HL-60/S4 treated with phorbol 12-myristate 13-acetate at 8.2 ng/mL for 4 days and 3 days (cell line): Measurements from ENCODE around the gene BPHL.
"Not testable (repeated sequence)": the region's sequence is repeated elsewhere in the genome, so short reads cannot be mapped to it uniquely, and the experiment has no call there.

Source experiments
- in situ Hi-C: fragments of 300-500 bp; cut with MboI; formaldehyde crosslinking; loops from 2 replicates; pipeline ENCODE4 v1.15.0; 2022; ENCODE audit warnings: low sequenced_read_pairs

BPHL gene

DNA sequence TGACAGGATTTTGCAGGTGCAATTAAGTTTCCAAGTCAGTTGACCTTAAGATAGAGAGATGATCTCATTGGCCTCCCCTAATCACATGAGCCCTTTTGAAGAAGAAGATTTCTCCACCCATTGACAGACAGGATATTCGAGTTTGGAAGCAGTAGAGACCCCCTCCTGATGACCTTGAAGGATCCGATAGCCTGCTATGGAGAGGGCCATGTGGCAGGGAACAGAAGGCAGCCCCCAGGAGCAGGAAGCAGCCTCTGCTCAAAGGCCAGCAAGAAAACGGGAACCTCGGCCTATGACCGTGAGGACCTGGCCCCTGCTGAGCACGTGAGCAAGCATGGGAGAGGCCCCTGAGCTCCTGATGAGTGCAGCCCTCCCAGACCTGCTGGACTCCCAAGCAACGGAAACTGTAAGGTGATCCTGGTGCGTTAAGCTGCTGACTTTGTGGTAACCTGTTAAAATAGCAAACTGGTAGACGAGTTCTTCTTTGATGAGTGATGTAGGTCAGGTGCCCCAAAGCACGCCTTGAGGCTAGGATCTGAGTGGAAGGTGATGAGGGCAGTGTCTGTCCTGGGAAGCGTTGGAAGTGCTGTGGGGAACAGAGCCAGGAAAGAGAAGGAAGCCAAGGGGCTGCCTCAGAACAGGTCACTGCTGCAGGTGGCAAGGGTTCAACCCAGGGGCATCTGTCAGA, 57.3 kb downstream of the BPHL start:
- in situ Hi-C loops, result no loop called here

DNA sequence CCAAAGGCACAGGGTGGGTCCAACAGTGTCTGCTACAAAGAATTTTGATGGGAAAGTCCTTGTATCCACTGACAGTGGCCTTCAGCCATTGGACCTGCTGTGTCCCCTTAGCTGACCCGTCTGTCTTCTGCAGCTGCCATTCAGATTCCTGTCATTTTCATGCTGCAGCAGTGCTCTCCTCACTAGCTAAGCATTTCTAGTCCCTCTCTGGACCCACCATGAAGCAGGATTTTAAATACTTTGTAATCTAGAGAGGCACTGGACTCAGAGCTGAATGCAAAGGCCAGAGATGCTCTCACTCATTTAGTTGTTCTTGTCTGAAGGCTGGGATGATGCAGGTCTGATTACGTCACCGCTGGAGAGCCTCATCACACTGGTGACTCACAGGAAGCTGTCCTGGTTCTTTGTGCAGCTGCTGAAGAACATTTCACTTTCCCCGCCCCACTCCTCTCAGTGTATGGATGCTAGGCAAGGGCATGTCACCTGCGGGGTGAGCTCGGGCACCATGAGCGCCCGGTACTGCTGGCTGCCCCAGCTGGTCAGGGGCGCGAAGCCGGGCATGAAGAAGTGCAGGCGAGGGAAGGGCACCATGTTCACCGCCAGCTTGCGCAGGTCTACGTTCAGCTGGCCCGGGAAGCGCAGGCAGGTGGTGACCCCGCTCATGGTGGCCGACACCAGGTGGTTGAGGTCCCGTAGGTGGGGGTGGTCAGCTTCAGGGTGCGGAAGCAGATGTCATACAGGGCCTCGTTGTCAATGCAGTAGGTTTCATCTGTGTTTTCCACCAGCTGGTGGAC, 58.2 kb downstream of the BPHL start:
- in situ Hi-C loops, result no loop called here

DNA sequence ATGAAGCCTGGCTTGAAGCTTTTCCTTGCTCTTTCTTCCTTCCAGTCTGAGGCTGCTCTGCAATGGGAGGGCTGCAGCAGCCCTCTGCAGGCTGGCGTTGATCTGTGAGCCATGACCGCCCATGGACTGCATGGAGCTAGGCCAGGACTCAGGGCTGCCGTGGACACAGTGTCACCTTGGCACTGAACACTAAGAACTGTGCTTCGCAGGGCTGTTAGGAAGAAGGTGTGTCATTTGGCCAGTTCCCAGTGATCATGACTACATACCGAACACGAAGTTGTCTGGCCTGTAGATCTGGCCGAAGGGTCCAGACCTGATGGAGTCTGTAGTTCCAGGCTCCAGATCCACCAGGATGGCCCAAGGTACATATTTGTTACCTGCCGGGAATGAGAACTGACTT, 60.2 kb downstream of the BPHL start:
- in situ Hi-C loops, result not testable (repeated sequence)

DNA sequence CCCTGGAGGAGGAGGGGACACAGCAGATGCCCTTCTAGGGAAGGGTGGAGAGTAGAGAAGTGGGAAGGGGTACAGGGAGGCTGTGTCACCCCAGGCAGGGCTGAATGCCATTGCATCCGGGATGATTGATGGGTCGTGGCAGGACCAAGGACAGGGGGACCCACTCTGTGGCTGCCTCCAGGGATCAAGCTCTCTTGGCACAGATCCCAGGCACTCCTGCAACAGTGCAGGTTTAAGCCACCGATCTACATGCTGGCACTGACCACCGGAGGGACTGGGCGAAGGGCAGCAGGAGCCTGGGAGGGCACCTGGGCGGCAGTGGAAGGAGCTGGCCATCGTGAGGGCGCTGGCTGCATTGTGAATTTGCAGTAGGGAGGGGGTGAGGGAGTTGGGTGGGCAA, 61.4 kb downstream of the BPHL start:
- in situ Hi-C loops, result not testable (repeated sequence)

DNA sequence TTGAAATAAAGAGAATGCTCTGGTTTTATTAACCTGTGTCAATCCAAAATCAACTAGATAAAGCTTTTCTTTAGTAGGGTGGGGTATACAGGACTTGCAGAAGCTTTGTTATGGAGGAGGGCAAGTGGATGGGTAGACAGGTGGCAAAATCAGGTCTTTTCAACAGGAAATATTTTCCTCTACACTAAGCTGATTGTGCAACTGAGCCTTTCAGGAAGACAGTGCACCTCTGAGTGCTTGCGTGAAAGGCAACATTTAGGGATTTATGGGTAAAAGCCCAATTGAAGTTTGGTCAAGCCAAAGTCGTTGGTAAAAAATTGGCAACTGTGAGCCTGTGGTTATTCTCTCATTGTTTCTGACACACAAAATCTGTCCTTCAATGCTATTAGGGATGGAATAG, 62.6 kb downstream of the BPHL start:
- in situ Hi-C loops, result no loop called here

DNA sequence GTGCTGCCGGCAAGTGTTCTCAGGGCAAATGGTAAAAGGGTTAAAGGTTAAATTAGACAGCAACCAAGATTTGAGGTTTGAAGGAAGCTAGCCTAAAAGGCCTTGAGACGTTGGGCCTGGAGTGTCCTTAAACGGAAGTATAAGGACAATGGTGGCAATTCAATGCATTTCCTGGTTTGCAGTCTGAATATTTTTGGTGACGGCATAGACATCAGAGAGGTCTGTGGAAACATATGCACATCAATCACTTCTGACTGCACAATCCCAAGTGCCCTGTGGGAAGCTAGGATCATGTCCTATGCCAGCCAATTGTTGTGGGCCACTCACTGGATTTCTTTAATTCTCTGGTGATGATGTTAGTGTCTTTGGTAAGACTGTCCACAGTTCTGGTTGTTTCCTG, 64.6 kb downstream of the BPHL start:
- in situ Hi-C loops, result no loop called here

DNA sequence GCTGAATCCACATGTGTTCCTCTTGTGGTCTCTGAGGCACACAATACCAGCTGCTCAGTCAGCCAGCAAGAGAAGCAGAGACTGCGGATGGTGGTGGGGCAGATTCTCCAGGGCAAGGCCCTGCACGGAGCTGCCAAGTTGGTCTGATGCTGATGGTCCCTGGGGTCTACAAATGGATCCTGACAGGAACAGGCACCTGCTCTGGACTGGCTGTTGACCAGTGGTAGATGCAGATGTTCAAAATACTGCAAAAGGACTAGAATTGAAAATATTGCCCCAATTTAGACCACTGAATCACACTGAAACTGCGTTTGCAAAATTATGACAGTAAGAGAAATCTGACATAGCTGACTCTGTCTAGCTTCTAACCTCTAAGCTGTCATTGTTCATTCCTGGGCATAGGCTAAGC, 68.5 kb downstream of the BPHL start:
- in situ Hi-C loops, result no loop called here

DNA sequence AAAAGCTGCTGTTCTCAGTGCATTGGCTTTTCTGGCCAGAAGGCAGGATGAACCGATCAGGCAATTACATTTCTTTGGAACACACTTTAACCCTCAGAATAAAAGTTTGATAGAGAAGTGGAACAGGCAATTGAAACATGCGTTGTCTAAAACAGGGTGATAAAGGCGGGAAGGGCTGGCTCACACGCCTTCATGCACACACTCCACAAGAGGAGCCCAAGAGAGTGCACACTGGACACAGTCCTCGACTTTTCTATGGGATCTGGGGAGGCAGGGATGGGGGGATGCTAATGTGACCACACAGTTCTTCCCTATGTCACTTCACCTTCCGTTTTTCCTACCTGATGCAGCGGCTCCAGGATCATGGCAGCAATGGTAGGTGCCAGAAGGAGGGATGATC, 69.8 kb downstream of the BPHL start:
- in situ Hi-C loops, result no loop called here

DNA sequence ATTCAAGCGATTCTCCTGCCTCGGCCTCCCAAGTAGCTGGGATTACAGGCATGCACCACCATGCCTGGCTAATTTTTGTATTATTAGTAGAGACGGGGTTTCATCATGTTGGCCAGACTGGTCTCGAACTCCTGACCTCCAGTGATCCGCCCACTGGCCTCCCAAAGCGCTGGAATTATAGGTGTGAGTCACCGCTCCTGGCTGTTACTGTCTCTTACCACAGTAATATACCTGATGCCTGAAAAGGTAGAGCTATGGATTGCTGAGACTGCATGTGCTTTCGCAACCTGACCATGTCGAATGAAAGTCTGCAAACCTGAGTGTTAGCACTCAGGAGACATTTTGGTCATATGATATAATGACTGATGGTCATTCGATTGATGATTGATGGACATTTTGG, 70.7 kb downstream of the BPHL start:
- in situ Hi-C loops, result not testable (repeated sequence)

DNA sequence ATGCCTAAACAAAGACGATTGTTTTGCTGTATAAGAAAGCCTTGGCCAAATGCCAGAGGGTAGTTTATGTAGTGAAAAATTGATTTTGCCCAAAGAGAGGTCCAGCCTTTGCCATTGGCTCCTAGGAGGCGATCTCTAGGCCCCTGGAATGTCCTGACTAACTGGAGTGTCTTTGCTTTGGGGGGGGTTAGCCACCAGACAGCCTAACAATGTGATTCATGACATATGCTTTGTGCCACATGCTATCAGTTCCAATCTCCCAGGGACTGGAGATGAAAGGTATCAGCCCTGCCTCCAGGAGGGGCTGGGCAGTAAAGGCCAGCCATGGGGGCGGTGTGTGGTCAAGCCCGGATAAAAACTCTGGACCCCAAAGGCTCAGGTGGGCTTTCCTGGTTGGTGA, 71.5 kb downstream of the BPHL start:
- in situ Hi-C loops, result no loop called here

DNA sequence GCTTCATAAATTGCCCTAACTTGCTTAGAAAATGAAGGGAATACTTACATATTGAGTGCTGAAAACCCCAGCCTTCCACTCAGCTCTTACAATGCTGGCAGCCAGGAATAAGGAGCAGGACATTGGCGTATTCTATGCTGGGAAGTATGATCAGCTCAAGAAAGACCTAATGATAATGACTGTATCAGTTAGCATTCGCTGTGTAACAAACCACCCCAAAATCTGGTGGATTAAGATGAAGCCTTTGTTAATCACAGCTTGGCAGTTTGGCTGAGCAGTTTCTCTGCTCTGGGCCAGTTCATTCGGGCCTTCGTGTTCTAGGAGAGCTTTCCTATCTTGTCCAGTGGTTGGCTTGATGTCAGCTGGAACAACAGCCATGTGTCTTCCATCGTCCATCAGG, 72.3 kb downstream of the BPHL start:
- in situ Hi-C loops, result no loop called here

DNA sequence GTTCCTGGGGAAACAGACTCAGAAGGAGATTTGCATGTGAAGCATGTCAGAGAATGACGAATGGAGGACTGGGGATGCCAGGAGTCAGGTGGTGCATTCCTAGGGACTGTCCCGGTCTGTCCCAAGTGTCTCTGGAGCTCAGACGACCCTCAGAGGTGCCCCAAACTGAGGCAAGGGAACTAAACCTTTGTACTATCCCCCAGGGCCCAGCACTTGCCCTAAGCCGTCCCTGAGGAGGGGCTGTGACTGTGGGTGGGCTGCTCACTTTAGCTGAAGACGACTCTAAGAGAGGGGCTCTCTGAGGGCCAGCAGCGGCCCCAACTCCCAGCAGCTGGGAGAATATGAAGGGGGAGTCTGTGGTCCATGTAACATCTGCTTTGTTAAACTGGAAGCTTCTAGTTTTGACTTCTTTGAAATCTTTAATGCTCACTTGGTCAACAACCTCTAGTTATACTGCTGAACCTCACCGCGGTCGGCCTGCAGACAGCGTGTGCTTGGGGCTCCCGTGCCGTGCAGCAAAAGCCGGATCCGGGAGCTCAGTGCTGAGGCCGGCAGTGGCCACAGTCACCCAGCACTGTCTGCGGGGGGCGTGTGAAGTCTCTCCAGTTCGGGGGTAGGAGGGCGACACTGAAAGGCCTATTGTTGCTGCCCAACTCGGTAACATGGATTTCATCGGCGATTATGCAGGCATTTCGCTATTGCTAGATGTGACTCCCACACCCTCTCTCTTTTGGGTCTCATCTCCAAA, 74.8 kb downstream of the BPHL start:
- in situ Hi-C loops, result no loop called here

DNA sequence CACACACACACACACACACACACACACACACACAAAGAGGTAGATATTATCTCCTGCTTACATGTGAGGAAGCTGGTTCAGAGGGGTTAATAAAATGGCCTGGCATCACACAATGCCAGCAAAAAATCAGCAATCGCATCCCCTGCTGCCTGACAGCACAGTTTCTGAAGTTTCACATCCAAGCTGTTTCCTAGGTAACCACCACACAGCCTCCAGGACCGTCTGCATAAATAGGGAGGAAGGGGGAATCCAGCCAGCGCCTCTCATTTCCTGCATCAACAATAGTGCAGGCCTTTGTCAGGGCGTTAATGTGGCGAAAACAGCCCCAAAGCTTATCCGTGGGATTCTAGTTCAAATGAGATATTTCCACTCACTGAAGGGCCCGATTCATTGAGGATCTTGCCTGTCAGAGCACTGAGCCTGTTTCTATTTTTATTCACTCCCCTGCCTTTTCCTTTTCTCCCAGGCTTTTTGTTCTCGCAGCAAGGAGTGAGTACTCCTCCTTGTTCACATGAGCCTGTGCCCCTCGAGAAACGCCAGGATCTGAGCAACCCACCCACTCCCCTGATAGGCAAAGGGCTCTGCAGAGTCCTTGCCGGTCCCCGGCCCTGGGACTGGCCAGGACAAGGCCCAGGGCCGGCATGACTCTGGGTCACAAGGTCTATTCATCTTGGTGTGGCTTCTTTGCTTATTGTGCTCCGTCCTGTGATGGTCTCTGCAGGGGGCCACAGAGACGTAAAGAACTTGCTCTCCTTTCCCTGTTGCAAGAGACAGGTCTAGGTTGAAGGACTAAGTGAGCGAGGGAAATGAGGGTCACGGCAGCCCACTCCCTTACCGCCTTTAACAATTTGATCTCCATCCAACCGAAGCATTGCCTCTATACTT, 76.3 kb downstream of the BPHL start:
- in situ Hi-C loops, result no loop called here

DNA sequence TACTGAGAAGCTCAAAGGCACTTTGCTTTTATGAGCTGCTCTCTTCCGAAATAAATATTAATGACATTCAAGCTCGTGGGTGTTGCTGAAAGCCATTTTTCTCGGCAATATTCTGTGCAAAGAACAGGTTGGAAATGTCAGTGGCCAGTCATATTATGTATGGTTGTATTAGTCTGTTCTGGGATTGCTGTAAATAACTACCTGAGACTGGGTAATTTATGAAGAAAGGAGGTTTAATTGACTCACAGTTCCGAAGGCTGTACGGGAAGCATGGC, 76.8 kb downstream of the BPHL start:
- in situ Hi-C loops, result no loop called here

DNA sequence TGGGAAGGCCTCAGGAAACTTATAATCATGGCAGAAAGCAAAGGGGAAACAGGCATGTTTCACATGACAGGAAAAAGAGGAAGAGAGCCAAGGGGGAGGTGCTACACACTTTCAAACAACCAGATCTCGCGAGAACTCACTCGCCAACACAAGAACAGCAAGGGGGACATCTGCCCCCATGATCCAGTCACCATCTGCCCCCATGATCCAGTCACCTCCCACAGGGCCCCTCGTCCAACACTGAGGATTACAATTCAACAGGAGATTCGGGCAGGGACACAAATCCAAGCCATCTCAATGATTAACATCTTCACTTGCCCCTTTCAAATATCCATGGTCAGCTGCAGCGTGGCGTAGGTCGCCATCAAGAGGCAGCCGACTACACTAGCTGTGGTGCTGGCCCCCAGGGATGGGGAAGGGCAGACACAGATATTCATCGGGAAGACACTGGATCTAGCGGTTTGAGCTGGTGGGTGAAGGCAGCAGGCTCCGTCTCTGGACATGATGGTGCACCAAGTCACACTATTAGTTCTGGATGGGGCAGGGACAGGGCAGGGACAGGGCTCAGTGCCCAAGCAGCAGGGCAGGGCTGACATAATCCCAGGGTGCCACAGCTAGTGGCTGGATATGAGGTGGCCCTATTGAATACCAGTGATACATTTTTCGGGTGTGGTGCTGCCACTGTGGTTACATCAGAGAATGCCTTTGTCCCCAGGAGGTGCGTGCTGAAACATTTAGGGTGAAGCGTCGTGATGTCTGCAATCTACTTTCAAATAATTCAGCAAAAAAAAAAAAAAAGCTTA, 77.4 kb downstream of the BPHL start:
- in situ Hi-C loops, result no loop called here

DNA sequence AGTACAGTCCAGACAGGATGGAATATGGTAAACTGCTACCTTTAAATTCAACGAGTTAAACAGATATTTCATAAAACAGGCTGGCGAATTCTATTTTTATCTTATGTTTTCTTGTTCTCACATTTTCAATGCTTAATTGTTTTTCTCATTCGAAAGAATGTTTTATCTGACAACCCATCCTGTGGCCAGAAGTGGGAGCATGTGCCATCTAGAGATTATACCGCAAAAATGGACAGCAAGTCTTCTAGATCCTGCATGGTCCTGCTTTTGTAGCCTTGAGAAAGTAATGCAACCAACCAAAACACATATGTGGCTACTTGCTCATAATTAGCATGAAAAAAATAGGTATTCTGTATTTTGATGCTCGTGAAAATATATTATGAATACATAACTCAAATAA, 78.3 kb downstream of the BPHL start:
- in situ Hi-C loops, result no loop called here

DNA sequence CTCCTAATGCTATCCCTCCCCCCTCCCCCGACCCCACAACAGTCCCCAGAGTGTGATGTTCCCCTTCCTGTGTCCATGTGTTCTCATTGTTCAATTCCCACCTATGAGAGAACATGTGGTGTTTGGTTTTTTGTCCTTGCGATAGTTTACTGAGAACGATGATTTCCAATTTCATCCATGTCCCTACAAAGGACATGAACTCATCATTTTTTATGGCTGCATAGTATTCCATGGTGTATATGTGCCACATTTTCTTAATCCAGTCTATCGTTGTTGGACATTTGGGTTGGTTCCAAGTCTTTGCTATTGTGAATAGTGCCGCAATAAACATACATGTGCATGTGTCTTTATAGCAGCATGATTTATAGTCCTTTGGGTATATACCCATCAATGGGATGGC, 79.2 kb downstream of the BPHL start:
- in situ Hi-C loops, result not testable (repeated sequence)

DNA sequence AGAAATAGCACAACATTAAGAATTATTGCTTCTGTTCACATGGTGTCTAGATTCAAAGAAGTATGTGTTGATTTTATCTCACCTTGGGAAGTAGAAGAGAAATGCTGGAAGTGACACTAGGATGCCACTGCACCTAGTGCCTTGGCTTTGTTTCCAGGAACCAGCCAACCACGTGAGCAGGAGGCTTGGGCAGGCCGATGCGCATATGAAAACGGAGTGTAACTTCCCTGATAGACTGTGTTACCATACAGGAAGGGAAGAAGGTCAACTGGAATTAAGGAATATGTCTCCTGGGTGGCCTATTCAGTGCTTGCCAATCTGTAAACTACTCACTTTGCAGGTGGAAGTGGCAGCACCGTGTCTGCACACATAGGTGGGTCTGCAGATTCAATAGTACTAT, 80.9 kb downstream of the BPHL start:
- in situ Hi-C loops, result no loop called here

DNA sequence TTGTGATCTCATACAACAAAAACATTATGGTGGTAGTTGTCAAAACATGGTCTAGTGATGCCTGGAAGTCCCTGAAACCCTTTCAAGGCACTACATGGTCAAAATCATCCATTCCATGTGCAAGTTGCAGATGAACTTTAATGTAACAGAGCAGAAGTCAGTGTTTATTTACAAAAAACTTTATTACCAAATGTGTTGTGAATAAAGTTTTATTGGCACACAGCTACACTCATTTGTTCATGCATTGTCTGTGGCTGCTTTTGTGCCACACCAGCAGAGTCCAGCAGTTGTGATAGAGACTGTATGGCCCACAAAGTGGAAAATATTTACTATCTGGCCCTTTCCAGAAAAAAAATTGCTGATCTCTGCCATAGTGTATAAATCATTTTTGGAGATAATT, 82.2 kb downstream of the BPHL start:
- in situ Hi-C loops, result no loop called here

DNA sequence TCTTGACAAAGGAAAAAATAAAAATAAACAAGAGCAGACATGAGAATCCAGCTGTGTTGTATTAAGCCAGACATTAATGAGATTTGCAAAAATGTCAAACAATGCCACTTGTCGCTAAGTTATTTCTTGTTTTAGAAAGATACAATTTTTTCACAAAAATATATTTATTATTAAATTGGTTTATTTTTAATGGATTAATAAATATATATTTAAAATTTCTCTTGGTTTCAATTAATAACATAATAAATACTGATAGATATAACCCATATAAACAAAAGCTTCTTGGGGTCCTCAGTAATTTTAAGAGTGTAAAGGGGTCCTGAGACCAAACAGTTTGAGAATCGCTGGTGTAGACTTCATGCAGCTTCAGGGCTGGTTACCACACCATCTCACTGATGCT, 82.9 kb downstream of the BPHL start:
- in situ Hi-C loops, result no loop called here
